Thoracic aorta (tissue), 2 donors: Measurements from ENCODE around the gene PSMA7. TPM values are rescaled to one million over a fixed set of nuclear protein-coding genes. Genes with fewer than 3 reads are reported as not detected.

Source experiments
- ATAC-seq: fragments of 150-250 bp; one replicate; pipeline ENCODE4 v1.8.0; 2017; ENCODE audit warnings: low read depth; ENCODE audit not compliant: insufficient number of reproducible peaks, low FRiP score
- DNase-seq: peaks from one replicate; pipeline ENCODE4 v3.0.0-alpha.2; 2020; ENCODE audit warnings: low spot score
- H3K27ac ChIP-seq, 2 donors: fragments of 200-600 bp; sonication (generic); 1 replicate in 1 of 2; 2 replicates in 1 of 2; pipeline ENCODE4 v1.5.1; 2016; ENCODE audit warnings: mild to moderate bottlenecking in 2 of 2, moderate library complexity in 2 of 2
- H3K27me3 ChIP-seq: fragments of 200-600 bp; sonication (generic); replicated peaks from 2 replicates; pipeline ENCODE4 v1.6.0; 2016; ENCODE audit warnings: mild to moderate bottlenecking; ENCODE audit not compliant: insufficient read depth
- H3K36me3 ChIP-seq: fragments of 200-600 bp; sonication (generic); one replicate; pipeline ENCODE4 v1.5.1; 2016
- H3K4me1 ChIP-seq, 2 donors: fragments of 200-600 bp; sonication (generic); 1 replicate in 1 of 2; 2 replicates in 1 of 2; pipeline versions ENCODE4 v1.5.1 to v1.6.0; 2016; ENCODE audit warnings: low read depth in 2 of 2, mild to moderate bottlenecking in 1 of 2; ENCODE audit not compliant: control insufficient read depth in 1 of 2
- H3K4me3 ChIP-seq: fragments of 200-600 bp; sonication (generic); 2 replicates; pipeline ENCODE4 v1.5.1; 2016; ENCODE audit warnings: mild to moderate bottlenecking
- H3K9me3 ChIP-seq: fragments of 200-600 bp; sonication (generic); 2 replicates; pipeline ENCODE4 v1.5.1; 2016
- CTCF ChIP-seq: fragments of 200-600 bp; sonication (generic); IDR thresholded peaks from one replicate; pipeline ENCODE4 v1.5.1; 2019; ENCODE audit warnings: antibody characterized with exemption
- total RNA-seq, 2 donors: library from RNA; depleted of rRNA; stranded (reverse); fragments of >200 nt; gene quantifications; one replicate each; pipeline versions ENCODE4 v1.1.0 to v1.2.3, GENCODE V29; 2016

The PSMA7 gene
- total RNA-seq, 2 donors from 2014 or later = 185 to 228 TPM

- Histone ChIP-seq H3K36me3 (peaks cover 2% of the 10 kb centered on the region), H3K4me3 (peak overlapping the region; percentile 84), H3K27ac (peak overlapping the region in 1 of 2 donors; percentile 92), H3K4me1 (peaks cover 6 to 23% of the 10 kb centered on the region in 2 donors), H3K27me3 (no peaks in the 10 kb centered on the region), H3K9me3 (no peaks in the 10 kb centered on the region)
- no peak for TF ChIP-seq CTCF
- DNase-seq (no peak), ATAC-seq (no peak)
Measured at GRCh38 chr20:62181808-62182207, 38.6 kb upstream of the PSMA7 start.

DNA sequence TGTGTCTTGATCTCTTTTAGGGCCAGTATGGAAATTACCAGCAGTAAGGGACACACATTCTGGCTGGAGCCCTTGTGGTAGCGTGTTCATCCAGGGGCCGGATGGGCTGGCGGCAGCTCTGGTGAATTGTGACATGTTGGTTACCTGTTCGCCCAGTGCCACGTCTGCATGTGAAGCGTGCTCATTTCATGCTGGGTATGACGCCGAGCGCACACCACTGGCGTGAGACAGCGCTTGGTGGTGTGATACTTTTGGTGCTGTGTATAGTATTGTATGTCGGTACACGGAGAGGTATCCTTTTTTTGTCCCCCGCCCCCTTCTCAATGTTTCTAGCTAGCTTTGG lies 35.9 kb upstream of the PSMA7 start:
- ATAC-seq = no peak
- Histone ChIP-seq H3K4me3 (no peak overlapping the region), H3K27ac (peak overlapping the region; percentile 31 to 53), H3K27me3 (no peaks in the 10 kb centered on the region), H3K9me3 (no peaks in the 10 kb centered on the region), H3K4me1 (peaks cover 6 to 15% of the 10 kb centered on the region in 2 donors), H3K36me3 (peaks cover 8% of the 10 kb centered on the region)
- TF ChIP-seq CTCF = no peak
- DNase-seq = no peak

DNA sequence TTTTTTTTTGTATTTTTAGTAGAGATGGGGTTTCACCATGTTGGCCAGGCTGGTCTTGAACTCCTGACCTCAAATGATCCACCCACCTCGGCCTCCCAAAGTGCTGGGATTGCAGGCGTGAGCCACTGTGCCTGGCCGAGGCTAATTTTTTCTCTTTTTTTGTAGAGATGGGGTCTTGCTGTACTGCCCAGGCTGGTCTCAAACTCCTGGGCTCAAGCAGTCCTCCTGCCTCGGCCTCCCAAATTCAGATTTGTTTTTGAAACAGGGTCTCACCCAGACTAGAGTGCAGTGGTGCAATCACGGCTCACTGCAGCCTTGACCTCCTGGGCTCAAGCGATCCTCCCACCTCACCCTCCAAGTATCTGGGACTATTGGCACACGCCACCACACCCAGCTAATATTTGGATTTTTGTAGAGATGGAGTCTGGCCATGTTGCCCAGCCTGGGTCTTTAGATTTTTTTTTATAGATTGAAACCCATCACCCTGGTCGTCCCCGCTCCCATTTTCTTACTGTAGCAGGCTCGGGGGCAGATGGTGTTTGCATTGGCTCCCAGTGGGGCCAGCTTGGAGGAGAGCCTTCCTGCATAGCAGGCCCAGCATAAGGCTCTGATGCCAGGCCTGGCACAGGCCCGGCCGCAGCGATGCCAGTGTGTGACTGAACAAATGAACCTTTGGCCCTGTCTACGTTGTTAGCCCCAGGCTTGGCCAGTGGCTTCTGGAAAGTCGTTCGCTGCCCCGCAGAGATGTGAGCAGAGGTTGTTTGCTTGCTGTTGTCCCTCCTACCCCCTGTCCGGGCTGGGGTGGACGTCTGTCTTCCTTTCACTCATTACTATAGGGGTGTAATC lies 35.3 kb upstream of the PSMA7 start:
- peaks cover 9% of the 10 kb centered on the region for H3K36me3 ChIP-seq
- peak overlapping the region; percentile 31 to 53 for H3K27ac ChIP-seq
- TF ChIP-seq CTCF = no peak
- peaks cover 2 to 9% of the 10 kb centered on the region in 2 donors for H3K4me1 ChIP-seq
- DNase-seq (no peak), ATAC-seq (no peak)
- H3K27me3 ChIP-seq = no peaks in the 10 kb centered on the region
- H3K4me3 ChIP-seq = no peak overlapping the region
- H3K9me3 ChIP-seq = no peaks in the 10 kb centered on the region

DNA sequence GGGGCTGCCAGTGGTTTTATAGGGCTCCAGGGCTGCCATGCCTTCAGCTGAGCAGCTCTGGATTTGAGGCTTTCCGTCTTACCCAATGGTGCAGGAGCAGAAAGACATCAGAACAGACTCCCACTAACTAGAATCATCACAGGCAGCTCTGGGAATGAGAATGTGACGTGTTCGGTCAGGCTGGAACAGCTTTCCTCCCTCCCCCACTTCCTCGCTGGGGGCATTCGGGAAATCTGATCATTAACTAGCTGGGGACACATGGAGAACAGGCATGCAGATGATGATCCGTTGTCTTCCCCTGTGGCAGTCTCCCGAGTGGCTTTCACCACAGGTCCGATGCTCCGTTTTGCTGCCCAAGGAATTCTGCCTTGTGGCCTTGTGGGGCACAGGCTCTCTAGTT lies 34.1 kb upstream of the PSMA7 start:
- peaks cover 15% of the 10 kb centered on the region for H3K36me3 ChIP-seq
- no peaks in the 10 kb centered on the region for H3K9me3 ChIP-seq
- DNase-seq (no peak), ATAC-seq (no peak)
- H3K27ac ChIP-seq = no peak overlapping the region
- no peak for TF ChIP-seq CTCF
- peaks cover 0 to 6% of the 10 kb centered on the region in 2 donors for H3K4me1 ChIP-seq
- H3K4me3 ChIP-seq = no peak overlapping the region
- no peaks in the 10 kb centered on the region for H3K27me3 ChIP-seq

DNA sequence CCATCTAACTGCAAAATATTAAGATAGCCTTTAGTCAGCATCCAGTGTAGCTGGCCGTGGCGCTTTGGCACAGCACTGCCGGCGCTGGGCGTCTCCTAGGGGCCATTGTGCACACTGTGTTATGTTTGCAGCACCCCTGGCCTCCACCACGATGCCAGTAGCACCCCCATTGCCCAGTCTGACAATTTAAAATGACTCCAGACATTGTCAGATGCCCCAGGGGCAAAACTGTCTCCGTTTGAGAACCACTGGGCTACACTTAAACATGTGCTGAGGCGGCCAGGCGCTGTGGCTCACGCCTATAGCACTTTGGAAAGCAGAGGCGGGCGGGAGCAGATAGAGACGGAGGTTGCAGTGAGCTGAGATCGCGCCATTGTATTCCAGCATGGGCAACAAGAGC lies 33.7 kb upstream of the PSMA7 start:
- H3K27me3 ChIP-seq = no peaks in the 10 kb centered on the region
- H3K9me3 ChIP-seq = no peaks in the 10 kb centered on the region
- no peak for TF ChIP-seq CTCF
- ATAC-seq (no peak), DNase-seq (no peak)
- no peak overlapping the region for H3K27ac ChIP-seq
- no peak overlapping the region for H3K4me3 ChIP-seq
- H3K36me3 ChIP-seq = peaks cover 15% of the 10 kb centered on the region
- H3K4me1 ChIP-seq = peaks cover 0 to 2% of the 10 kb centered on the region in 2 donors
